Progenitor cell of endocrine pancreas (in vitro differentiated cells): ENCODE results near the gene SOX30. TPM values are rescaled to one million over a fixed set of nuclear protein-coding genes. Genes with fewer than 3 reads are reported as not detected.

Experiments
- DNase-seq: peaks from one replicate; pipeline ENCODE4 v3.0.0; 2021; ENCODE audit warnings: low spot score; ENCODE audit not compliant: unreplicated experiment
- H3K27ac Mint-ChIP-seq: 2 replicates; pipeline ENCODE4 v1.8.0; 2021; ENCODE audit warnings: mild to moderate bottlenecking, moderate library complexity, mixed read lengths
- H3K27me3 Mint-ChIP-seq: 2 replicates; pipeline ENCODE4 v1.8.0; 2021; ENCODE audit warnings: mixed read lengths
- H3K36me3 Mint-ChIP-seq: 2 replicates; pipeline ENCODE4 v1.8.0; 2022; ENCODE audit warnings: mixed read lengths; ENCODE audit not compliant: insufficient read depth
- H3K4me1 Mint-ChIP-seq: 2 replicates; pipeline ENCODE4 v1.8.0; 2021; ENCODE audit warnings: low read depth, mixed read lengths
- H3K4me3 Mint-ChIP-seq: 2 replicates; pipeline ENCODE4 v1.8.0; 2021; ENCODE audit warnings: low read depth, mild to moderate bottlenecking, moderate library complexity, mixed read lengths
- H3K9me3 Mint-ChIP-seq: 2 replicates; pipeline ENCODE4 v1.8.0; 2021; ENCODE audit warnings: low read depth, mixed read lengths
- CTCF ChIP-seq: fragments of 200-600 bp; sonication (generic); IDR thresholded peaks from one replicate; pipeline ENCODE4 v1.5.0; 2021; ENCODE audit warnings: antibody characterized with exemption, mild to moderate bottlenecking; ENCODE audit not compliant: unreplicated experiment
- total RNA-seq: library from RNA; stranded (reverse); gene quantifications from 2 replicates; pipeline ENCODE4 v1.2.1, GENCODE V29; 2021

Gene SOX30
- total RNA-seq, 1 donor from 2014 or later, result not detected

- Mint-ChIP-seq H3K27ac (no peak overlapping the region), H3K9me3 (no peaks in the 10 kb centered on the region), H3K36me3 (no peaks in the 10 kb centered on the region), H3K27me3 (no peaks in the 10 kb centered on the region), H3K4me3 (no peak overlapping the region), H3K4me1 (no peaks in the 10 kb centered on the region)
- TF ChIP-seq CTCF, result no peak
- DNase-seq, result no peak
Observed at GRCh38 chr5:157640406-157641066, 11.7 kb downstream of the SOX30 start.

- Mint-ChIP-seq H3K27ac (no peak overlapping the region), H3K4me3 (no peak overlapping the region)
- TF ChIP-seq CTCF, result no peak
Observed at GRCh38 chr5:157630341-157630740, 21.9 kb downstream of the SOX30 start.

GRCh38 chr5:157626831-157627230 is 25.4 kb downstream of the SOX30 start:
- no peak for TF ChIP-seq CTCF
- Mint-ChIP-seq H3K9me3 (peaks cover 4% of the 10 kb centered on the region), H3K36me3 (no peaks in the 10 kb centered on the region), H3K27me3 (no peaks in the 10 kb centered on the region), H3K4me3 (no peak overlapping the region), H3K4me1 (peaks cover 3% of the 10 kb centered on the region), H3K27ac (no peak overlapping the region)
- no peak for DNase-seq

More at GRCh38 chr5:157630341-157630740, 21.9 kb downstream of the SOX30 start:
- no peaks in the 10 kb centered on the region for H3K36me3 Mint-ChIP-seq
- no peaks in the 10 kb centered on the region for H3K9me3 Mint-ChIP-seq
- DNase-seq, result no peak
- no peaks in the 10 kb centered on the region for H3K27me3 Mint-ChIP-seq
- no peaks in the 10 kb centered on the region for H3K4me1 Mint-ChIP-seq

- no peak overlapping the region for H3K4me3 Mint-ChIP-seq
- H3K4me1 Mint-ChIP-seq, result peaks cover 3% of the 10 kb centered on the region
- no peaks in the 10 kb centered on the region for H3K27me3 Mint-ChIP-seq
- DNase-seq, result no peak
- no peak overlapping the region for H3K27ac Mint-ChIP-seq
- peaks cover 4% of the 10 kb centered on the region for H3K9me3 Mint-ChIP-seq
- no peak for TF ChIP-seq CTCF
- no peaks in the 10 kb centered on the region for H3K36me3 Mint-ChIP-seq
Observed at GRCh38 chr5:157624144-157624543, 28.1 kb downstream of the SOX30 start.

GRCh38 chr5:157620776-157621175 is 31.5 kb downstream of the SOX30 start:
- TF ChIP-seq CTCF, result no peak
- H3K36me3 Mint-ChIP-seq, result no peaks in the 10 kb centered on the region
- no peak for DNase-seq
- peaks cover 4% of the 10 kb centered on the region for H3K9me3 Mint-ChIP-seq
- no peak overlapping the region for H3K27ac Mint-ChIP-seq
- no peaks in the 10 kb centered on the region for H3K27me3 Mint-ChIP-seq
- H3K4me1 Mint-ChIP-seq, result peaks cover 3% of the 10 kb centered on the region
- no peak overlapping the region for H3K4me3 Mint-ChIP-seq
